ENCODE measurements around the gene NCCRP1.
"Not testable (repeated sequence)": the region's sequence is repeated elsewhere in the genome, so short reads cannot be mapped to it uniquely, and the experiment has no call there.

The NCCRP1 gene

DNA sequence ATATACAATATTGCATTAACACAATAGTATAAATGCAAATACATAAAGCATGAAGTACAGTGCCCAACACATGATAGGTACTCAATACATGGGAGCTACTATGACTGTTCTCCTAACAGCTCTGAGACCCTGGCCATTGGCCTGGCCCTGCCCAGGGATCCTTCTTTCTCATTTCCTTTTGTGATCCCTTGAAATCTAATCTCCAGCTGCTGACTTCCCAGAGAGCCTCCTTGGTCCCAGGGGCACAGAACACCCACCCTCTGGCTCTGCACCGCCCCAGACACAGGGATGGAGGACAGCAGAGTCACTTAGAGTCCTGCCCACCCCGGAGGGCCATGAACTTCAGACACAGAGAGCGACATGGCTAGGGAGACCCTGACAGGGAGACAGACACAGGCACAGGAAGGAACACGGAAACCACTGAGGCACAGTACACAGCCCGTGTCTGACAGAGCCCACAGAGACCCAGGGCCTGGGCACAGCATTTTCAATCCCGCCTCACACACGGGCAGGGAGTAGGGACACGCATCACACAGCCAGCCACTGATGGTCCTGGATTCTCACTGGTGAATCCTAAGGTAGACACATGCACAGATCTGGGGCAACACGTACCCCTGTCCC lies 11.5 kb downstream of the NCCRP1 start:
- DNase-seq (ENCODE audit: low spot score), result no peak

DNA sequence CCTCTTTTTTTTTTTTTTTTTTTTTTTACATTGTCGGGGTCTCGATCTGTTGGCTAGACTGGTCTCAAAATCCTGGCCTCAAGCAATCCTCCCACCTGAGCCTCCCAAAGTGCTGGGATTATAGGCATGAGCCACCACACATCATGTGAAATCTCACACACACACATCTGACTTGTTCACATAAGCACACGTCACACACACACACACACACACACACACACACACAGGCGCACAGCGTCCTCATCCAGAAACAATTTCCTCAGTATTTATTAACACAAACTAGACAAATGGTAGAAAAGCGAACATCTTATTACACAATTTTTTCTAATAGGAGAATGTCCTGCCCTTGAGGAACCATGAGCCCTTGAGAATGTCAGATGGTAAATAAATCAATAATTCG lies 12.4 kb downstream of the NCCRP1 start:
- DNase-seq (ENCODE audit: low spot score), result no peak

DNA sequence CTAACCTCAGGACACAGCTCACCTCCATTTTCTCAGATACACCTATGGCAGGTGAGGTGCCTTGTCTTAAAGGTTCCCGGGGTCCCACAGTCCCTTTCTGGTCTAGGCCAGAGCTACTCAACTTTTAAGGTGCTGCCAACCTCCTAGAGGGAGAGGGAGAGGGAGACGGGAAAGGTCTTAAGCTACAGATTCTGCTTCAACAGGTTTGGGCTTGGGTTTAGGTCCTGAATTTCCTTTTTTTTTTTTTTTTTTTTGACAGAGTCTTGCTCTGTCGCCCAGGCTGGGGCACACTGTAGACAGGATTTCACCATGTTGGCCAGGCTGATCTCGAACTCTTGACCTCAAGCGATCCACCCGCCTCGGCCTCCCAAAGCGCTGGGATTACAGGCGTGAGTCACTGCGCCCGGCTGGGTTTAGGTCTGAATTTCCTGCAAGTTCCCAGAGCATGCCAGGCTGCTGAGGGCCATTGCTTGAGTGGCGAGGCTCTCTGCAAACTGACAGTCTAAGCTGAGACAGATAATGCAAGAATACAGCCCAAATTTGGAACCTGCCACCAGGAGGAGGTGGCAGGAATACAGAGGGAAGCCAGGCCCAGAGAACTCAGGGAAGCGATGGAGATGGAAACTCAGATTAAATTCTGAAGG lies 15.1 kb downstream of the NCCRP1 start:
- DNase-seq (ENCODE audit: low spot score), result no peak

DNA sequence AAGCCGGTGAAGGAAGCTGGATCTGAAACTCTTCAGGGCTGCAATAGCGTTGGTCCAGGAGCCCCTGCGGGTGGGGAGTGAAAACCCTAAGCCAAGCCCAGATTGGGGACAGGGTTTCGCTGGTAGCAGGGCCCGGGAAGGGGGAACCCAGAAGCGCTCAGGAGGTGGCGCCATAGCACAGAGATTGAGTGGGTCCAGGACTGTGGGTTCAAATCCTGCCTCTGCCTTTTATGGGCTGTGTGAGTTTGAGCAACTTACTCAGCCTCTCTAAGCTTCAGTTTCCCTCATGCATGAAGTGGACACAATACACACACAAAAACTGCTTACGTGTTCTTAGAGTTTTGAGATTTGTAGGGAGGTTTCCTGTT lies 15.6 kb downstream of the NCCRP1 start:
- DNase-seq (ENCODE audit: low spot score), result peak; percentile 68

DNA sequence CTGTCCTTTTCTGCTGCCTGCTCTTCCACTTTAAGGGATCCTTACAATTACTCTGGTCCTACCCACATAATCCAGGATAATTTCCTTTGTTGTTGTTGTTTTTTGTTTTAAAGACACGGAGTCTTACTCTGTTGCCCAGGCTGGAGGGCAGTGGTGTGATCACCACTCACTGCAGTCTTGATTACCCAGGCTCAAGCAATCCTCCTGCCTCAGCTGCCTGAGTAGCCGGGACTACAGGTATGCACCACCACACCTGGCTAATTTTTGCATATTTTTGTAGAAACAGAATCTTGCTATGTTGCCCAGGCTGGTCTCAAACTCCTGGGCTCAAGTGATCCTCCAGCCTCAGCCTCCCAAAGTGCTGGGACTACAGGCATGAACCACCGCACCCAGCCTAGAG lies 18.6 kb downstream of the NCCRP1 start:
- DNase-seq (ENCODE audit: low spot score), result not testable (repeated sequence)

DNA sequence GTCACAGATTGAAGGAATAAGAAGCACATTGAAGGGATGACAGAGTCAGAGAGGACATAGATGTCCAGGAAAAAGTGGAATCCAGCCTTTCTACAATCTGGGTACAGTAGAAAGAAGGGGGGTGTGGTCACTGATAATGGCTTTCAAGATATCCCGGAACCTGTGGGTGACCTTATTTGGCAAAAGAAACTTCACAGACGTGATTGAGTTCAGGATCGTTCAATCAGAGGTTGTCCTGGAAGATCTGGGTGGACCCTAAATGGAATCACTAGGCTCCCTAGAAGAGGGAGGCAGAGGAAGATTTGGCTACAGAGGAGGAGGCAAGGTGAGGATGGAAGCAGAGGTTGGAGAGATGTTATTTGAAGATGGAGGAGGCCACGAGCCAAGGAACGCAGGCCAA lies 20.3 kb downstream of the NCCRP1 start:
- DNase-seq (ENCODE audit: low spot score), result no peak

GRCh38 chr19:39218230-39219007 lies 21.7 kb downstream of the NCCRP1 start:
- no peak for DNase-seq (ENCODE audit: low spot score)

- not testable (repeated sequence) for DNase-seq (ENCODE audit: low spot score)
Measured at GRCh38 chr19:39219108-39219507, 22.3 kb downstream of the NCCRP1 start.

GRCh38 chr19:39223703-39224279 lies 27.0 kb downstream of the NCCRP1 start:
- DNase-seq (ENCODE audit: low spot score), result no peak

DNA sequence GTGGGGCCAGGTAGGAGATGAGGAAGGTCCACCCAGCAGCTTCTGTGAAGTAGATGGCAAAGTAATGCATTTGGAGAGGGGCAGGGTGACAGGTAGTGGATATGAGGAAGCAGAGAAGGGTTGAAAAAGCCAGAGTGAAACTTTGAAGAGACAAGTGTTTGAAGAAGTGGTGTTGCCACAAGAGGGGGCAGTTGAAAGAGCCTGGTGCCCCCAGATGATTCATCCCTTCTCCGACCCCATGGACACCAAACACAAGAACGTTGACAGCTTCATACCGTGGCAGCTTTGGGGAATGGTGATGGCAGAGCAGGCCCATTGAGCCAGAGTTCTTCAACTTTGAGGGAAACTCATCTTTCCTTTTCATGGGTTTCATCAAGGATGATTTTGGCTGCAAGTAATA lies 28.1 kb downstream of the NCCRP1 start:
- no peak for DNase-seq (ENCODE audit: low spot score)

GRCh38 chr19:39230096-39230764 lies 33.5 kb downstream of the NCCRP1 start:
- no peak for DNase-seq (ENCODE audit: low spot score)

DNA sequence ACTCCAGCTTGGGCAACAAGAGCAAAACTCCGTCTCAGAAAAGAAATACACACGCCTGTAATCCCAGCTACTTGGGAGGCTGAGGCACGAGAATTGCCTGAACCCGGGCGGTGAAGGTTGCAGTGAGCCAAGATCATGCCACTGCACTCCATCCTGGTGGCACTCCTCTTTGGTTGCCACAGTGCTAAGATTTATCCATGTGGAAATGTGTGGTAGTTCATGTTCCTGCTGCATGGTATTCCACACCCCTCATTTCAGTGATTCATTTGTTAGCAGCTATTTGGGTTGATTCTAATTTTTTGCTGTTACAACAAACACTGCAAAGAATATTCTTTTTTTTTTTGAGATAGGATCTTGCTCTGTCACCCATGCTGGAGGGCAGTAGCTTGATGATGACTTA lies 35.9 kb downstream of the NCCRP1 start:
- no peak for DNase-seq (ENCODE audit: low spot score)

GRCh38 chr19:39236527-39236926 lies 39.8 kb downstream of the NCCRP1 start:
- no peak for DNase-seq (ENCODE audit: low spot score)

- DNase-seq (ENCODE audit: low spot score), result peak; percentile 54
Measured at GRCh38 chr19:39237200-39238184, 40.7 kb downstream of the NCCRP1 start.

GRCh38 chr19:39238209-39238608 lies 41.4 kb downstream of the NCCRP1 start:
- no peak for DNase-seq (ENCODE audit: low spot score)

DNA sequence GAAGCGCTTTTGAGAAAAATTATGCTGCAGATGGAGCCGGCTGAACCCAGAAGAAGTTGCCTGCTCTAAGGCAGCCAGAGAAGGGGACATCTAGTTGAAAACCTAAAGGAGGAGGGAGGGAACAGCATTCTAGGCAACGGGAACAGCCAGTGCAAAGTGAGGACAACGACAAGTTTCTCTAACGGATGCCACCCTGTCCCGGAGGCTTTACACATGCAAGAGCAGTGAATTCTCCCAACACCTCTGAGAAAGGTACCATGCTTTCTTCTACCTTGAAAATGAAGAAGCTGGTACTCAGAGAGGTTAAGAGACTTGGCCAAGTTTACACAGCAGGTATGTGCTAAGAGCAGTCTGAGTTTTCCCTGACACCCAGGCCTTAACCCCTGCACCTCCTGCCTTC lies 42.2 kb downstream of the NCCRP1 start:
- no peak for DNase-seq (ENCODE audit: low spot score)

- DNase-seq (ENCODE audit: low spot score), result no peak
Measured at GRCh38 chr19:39240421-39240820, 43.7 kb downstream of the NCCRP1 start.

GRCh38 chr19:39243741-39244140 lies 47.0 kb downstream of the NCCRP1 start:
- not testable (repeated sequence) for DNase-seq (ENCODE audit: low spot score)

- DNase-seq (ENCODE audit: low spot score), result not testable (repeated sequence)
Measured at GRCh38 chr19:39244410-39245100, 47.8 kb downstream of the NCCRP1 start, which contains the start of gene IFNL3. Gene IFNL3 (minus strand): TSS chr19:39245006. CDS start chr19:39244967, 39 bp downstream.

DNA sequence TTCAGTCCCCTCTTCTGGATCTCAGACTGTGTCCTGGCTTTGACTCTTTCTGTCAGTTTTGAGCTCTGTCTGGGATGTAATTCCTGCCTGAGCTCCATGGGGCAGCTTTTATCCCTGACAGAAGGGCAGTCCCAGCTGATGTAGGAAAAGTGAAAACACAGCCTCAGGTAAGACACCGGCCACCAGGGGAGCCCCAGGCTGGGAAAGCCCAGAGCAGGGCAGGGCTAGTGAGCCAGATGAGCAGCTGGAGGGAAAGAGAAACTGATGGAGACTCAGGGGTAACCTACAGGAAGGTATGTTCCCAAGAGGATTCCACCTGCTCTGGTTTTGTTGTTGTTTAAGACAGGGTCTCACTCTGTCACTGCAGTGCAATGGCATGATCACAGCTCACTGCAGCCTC lies 48.4 kb downstream of the NCCRP1 start:
- not testable (repeated sequence) for DNase-seq (ENCODE audit: low spot score)
